ENCODE results near the gene TNNC2. TPM values are rescaled to one million over a fixed set of nuclear protein-coding genes. Genes with fewer than 3 reads are reported as not detected.

TNNC2 gene
- total RNA-seq, 1 experiment from 2014 or later, result not detected

DNA sequence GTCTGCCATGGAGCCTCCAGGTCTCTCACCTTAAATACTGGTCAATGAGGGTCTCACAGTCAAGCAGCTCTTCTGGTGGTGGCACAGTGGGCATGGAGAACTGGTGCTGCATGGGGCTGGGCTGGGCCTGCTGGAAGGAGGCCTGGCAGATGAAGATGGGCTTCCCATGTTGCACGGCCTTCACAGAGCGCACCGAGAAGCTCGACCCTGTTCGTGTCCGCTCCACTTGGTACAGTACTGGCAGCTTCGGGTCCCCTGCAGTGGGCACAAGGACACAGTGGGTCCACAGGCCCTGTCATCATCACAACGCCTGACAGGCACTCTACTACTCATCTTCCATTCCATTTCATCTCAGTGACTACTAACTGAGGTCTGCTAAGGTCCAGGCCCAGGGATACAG is 21.3 kb upstream of the TNNC2 start:
- TF ChIP-seq CTCF (IDR thresholded peaks at IDR 0.05; ENCODE audit: unreplicated experiment), result no peak
- no TSS peak for BruUV-seq (replicated peaks)
- intact Hi-C loops (cut with micrococcal nuclease; ENCODE audit: unreplicated experiment), result no loop called here
- CTCF ChIA-PET, result no interaction called here
- H3K4me3 Mint-ChIP-seq (ENCODE audit: low read depth, unreplicated experiment), result no peak overlapping the region
- H3K27me3 Mint-ChIP-seq (ENCODE audit: unreplicated experiment), result no peaks in the 10 kb centered on the region
- DNase-seq, result no peak
- H3K4me1 Mint-ChIP-seq (ENCODE audit: low read depth, unreplicated experiment), result no peaks in the 10 kb centered on the region
- H3K9me3 Mint-ChIP-seq (ENCODE audit: low read depth, unreplicated experiment), result no peaks in the 10 kb centered on the region
- no peak overlapping the region for H3K27ac Mint-ChIP-seq (ENCODE audit: unreplicated experiment)
- H3K36me3 Mint-ChIP-seq (ENCODE audit: insufficient read depth, unreplicated experiment), result peaks cover 27% of the 10 kb centered on the region

- BruUV-seq (replicated peaks), result no TSS peak
- no peak overlapping the region for H3K27ac Mint-ChIP-seq (ENCODE audit: unreplicated experiment)
- H3K4me1 Mint-ChIP-seq (ENCODE audit: low read depth, unreplicated experiment), result no peaks in the 10 kb centered on the region
- no peak for DNase-seq
- peaks cover 41% of the 10 kb centered on the region for H3K36me3 Mint-ChIP-seq (ENCODE audit: insufficient read depth, unreplicated experiment)
- intact Hi-C loops (cut with micrococcal nuclease; ENCODE audit: unreplicated experiment), result no loop called here
- H3K27me3 Mint-ChIP-seq (ENCODE audit: unreplicated experiment), result no peaks in the 10 kb centered on the region
- no peak for TF ChIP-seq CTCF (IDR thresholded peaks at IDR 0.05; ENCODE audit: unreplicated experiment)
- CTCF ChIA-PET, result no interaction called here
- no peak overlapping the region for H3K4me3 Mint-ChIP-seq (ENCODE audit: low read depth, unreplicated experiment)
- no peaks in the 10 kb centered on the region for H3K9me3 Mint-ChIP-seq (ENCODE audit: low read depth, unreplicated experiment)
These were observed 18.3 kb upstream of the TNNC2 start for GRCh38 chr20:45845452-45845851.

DNA sequence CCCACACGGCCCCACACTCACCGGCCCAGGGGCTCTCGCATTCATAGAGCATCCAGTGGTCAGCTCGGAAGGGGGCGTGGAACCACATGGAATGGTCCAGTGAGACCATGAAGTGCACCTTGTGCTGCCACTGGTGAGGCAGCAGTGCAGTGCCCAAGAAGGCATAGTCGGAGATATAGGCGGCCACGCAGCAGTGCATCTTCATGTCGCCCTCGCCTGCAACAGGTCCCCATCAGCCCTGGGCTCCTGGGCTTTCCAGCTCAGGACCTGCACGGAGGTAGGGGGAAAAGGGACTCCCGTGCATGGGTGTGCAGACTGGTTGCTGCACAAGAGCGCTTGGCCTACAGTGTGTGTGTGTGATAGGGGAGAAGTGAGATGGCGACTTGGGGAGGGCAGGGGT is 16.4 kb upstream of the TNNC2 start:
- TF ChIP-seq CTCF (IDR thresholded peaks at IDR 0.05; ENCODE audit: unreplicated experiment), result no peak
- BruUV-seq (replicated peaks), result no TSS peak
- intact Hi-C loops (cut with micrococcal nuclease; ENCODE audit: unreplicated experiment), result no loop called here

DNA sequence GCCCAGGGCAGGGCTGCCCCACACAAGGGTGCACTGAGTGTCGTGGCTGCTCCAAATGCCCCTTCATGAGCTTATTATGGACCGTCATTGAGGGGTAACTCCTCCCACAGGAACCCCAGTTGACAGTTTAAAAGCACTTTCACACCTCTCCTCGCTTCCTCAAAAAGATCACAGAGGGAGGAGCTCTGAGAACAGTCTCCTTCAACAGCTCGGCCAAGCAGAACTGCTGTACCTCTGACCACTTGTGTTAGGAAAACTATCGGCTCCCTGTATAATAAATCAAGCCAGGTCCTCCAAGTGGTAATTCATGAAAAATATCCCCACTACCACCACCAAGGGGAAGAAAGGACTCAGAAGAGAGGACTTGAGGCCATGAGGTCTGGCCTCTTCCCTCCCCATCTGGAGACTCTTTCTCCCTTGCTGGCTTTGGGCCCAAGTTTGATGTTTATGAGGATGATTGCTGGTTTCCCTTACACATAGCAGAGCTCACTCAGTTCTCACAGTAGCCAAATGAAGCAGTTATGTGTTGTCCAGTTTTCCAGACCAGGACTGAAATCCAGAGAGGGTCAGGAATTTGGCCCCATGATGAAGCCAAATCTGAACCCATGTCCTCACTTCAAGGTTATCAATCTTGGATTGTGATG is 15.2 kb upstream of the TNNC2 start:
- intact Hi-C loops (cut with micrococcal nuclease; ENCODE audit: unreplicated experiment), result no loop called here
- Mint-ChIP-seq H3K27me3 (ENCODE audit: unreplicated experiment) (no peaks in the 10 kb centered on the region), H3K27ac (ENCODE audit: unreplicated experiment) (no peak overlapping the region), H3K9me3 (ENCODE audit: low read depth, unreplicated experiment) (no peaks in the 10 kb centered on the region), H3K36me3 (ENCODE audit: insufficient read depth, unreplicated experiment) (peaks cover 41% of the 10 kb centered on the region), H3K4me3 (ENCODE audit: low read depth, unreplicated experiment) (no peak overlapping the region), H3K4me1 (ENCODE audit: low read depth, unreplicated experiment) (no peaks in the 10 kb centered on the region)
- no peak for DNase-seq
- BruUV-seq (replicated peaks), result no TSS peak
- TF ChIP-seq CTCF (IDR thresholded peaks at IDR 0.05; ENCODE audit: unreplicated experiment), result no peak
- CTCF ChIA-PET, result interaction anchor here (0.5 kb wide), 1 partner anchor 604 kb away, joined by 3 read pairs; no protein-coding TSS in a partner anchor

More for the DNA sequence above, 16.4 kb upstream of the TNNC2 start:
- H3K27ac Mint-ChIP-seq (ENCODE audit: unreplicated experiment), result no peak overlapping the region
- H3K4me3 Mint-ChIP-seq (ENCODE audit: low read depth, unreplicated experiment), result no peak overlapping the region
- H3K27me3 Mint-ChIP-seq (ENCODE audit: unreplicated experiment), result no peaks in the 10 kb centered on the region
- no peaks in the 10 kb centered on the region for H3K9me3 Mint-ChIP-seq (ENCODE audit: low read depth, unreplicated experiment)
- CTCF ChIA-PET, result no interaction called here
- H3K36me3 Mint-ChIP-seq (ENCODE audit: insufficient read depth, unreplicated experiment), result peaks cover 41% of the 10 kb centered on the region
- no peak for DNase-seq
- H3K4me1 Mint-ChIP-seq (ENCODE audit: low read depth, unreplicated experiment), result no peaks in the 10 kb centered on the region

All from Calu3 (cell line).